Trophoblast cell (in vitro differentiated cells and primary cell): ENCODE measurements around the gene ARF3. TPM values are rescaled to one million over a fixed set of nuclear protein-coding genes. Genes with fewer than 3 reads are reported as not detected.

Experiments used
- DNase-seq, 2 donors: peaks; one replicate each; pipeline ENCODE4 v3.0.0-alpha.2; 2016
- H2AFZ ChIP-seq: 2 replicates; pipeline ENCODE4 v1.6.1; 2013; ENCODE audit warnings: low read length, moderate library complexity, mild to moderate bottlenecking; ENCODE audit not compliant: insufficient read depth, poor library complexity
- H2AK5ac ChIP-seq: 2 replicates; pipeline ENCODE4 v1.6.1; 2013; ENCODE audit warnings: mild to moderate bottlenecking, low read length
- H2BK120ac ChIP-seq: 2 replicates; pipeline ENCODE4 v1.6.1; 2013; ENCODE audit warnings: low read length, mild to moderate bottlenecking, moderate library complexity; ENCODE audit not compliant: insufficient read depth, poor library complexity
- H2BK12ac ChIP-seq: 2 replicates; pipeline ENCODE4 v1.6.1; 2013; ENCODE audit warnings: mild to moderate bottlenecking, low read length, moderate library complexity
- H2BK5ac ChIP-seq: 2 replicates; pipeline ENCODE4 v1.6.1; 2013; ENCODE audit warnings: low read length, low read depth, moderate library complexity, mild to moderate bottlenecking; ENCODE audit not compliant: poor library complexity
- H3K14ac ChIP-seq: 2 replicates; pipeline ENCODE4 v1.6.1; 2013; ENCODE audit warnings: mild to moderate bottlenecking, low read length
- H3K18ac ChIP-seq: 2 replicates; pipeline ENCODE4 v1.6.1; 2013; ENCODE audit warnings: mild to moderate bottlenecking, low read length
- H3K23ac ChIP-seq: 2 replicates; pipeline ENCODE4 v1.6.1; 2013; ENCODE audit warnings: low read length
- H3K27ac ChIP-seq: 2 replicates; pipeline ENCODE4 v1.5.1; 2013; ENCODE audit warnings: low read depth, mild to moderate bottlenecking, inconsistent platforms, low read length, moderate library complexity
- H3K27me3 ChIP-seq: 2 replicates; pipeline ENCODE4 v1.6.1; 2013; ENCODE audit warnings: inconsistent platforms, mild to moderate bottlenecking, low read length, moderate library complexity; ENCODE audit not compliant: insufficient read depth
- H3K36me3 ChIP-seq, 2 experiments: 1 replicate in 1 of 2; 2 replicates in 1 of 2; pipeline ENCODE4 v1.6.1; 2013; ENCODE audit warnings: low read length in 2 of 2, mild to moderate bottlenecking in 2 of 2, moderate library complexity in 1 of 2; ENCODE audit not compliant: insufficient read depth in 2 of 2, control insufficient read depth in 1 of 2
- H3K4ac ChIP-seq: 2 replicates; pipeline ENCODE4 v1.6.1; 2013; ENCODE audit warnings: low read depth, mild to moderate bottlenecking, low read length, moderate library complexity
- H3K4me1 ChIP-seq, 2 experiments: 1 replicate in 1 of 2; 2 replicates in 1 of 2; pipeline ENCODE4 v1.6.1; 2013; ENCODE audit warnings: low read length in 2 of 2, mild to moderate bottlenecking in 2 of 2, moderate library complexity in 1 of 2; ENCODE audit not compliant: insufficient read depth in 2 of 2, control insufficient read depth in 1 of 2
- H3K4me2 ChIP-seq: 2 replicates; pipeline ENCODE4 v1.6.1; 2013; ENCODE audit warnings: inconsistent platforms, mild to moderate bottlenecking, low read length, moderate library complexity
- H3K4me3 ChIP-seq: 2 replicates; pipeline ENCODE4 v1.5.1; 2013; ENCODE audit warnings: mild to moderate bottlenecking, low read depth, low read length, inconsistent platforms
- H3K79me1 ChIP-seq: one replicate; pipeline ENCODE4 v1.6.1; 2013; ENCODE audit warnings: low read length
- H3K79me2 ChIP-seq: 2 replicates; pipeline ENCODE4 v1.6.1; 2013; ENCODE audit warnings: low read length, mild to moderate bottlenecking; ENCODE audit not compliant: control insufficient read depth, insufficient read depth, poor library complexity
- H3K9ac ChIP-seq: 2 replicates; pipeline ENCODE4 v1.6.1; 2013; ENCODE audit warnings: mild to moderate bottlenecking, low read length
- H3K9me3 ChIP-seq: 2 replicates; pipeline ENCODE4 v1.6.1; 2013; ENCODE audit warnings: low read depth, mild to moderate bottlenecking, control low read depth, inconsistent platforms, low read length; ENCODE audit not compliant: insufficient read depth
- H4K12ac ChIP-seq: 2 replicates; pipeline ENCODE4 v1.6.1; 2013; ENCODE audit warnings: low read depth, mild to moderate bottlenecking, low read length, moderate library complexity
- H4K8ac ChIP-seq: 2 replicates; pipeline ENCODE4 v1.6.1; 2013; ENCODE audit warnings: low read depth, mild to moderate bottlenecking, low read length, moderate library complexity
- H4K91ac ChIP-seq: one replicate; pipeline ENCODE4 v1.6.1; 2013; ENCODE audit warnings: low read depth, mild to moderate bottlenecking, low read length, moderate library complexity
- WGBS: extraction: QIAGEN DNeasy Blood & Tissue Kit; methylation state at CpG from one replicate; pipeline ENCODE4 v1.1.7; 2013; ENCODE audit warnings: missing lambda C conversion rate; ENCODE audit not compliant: insufficient read length, insufficient coverage; ENCODE audit errors: extremely low coverage; 5-methylcytosine and 5-hydroxymethylcytosine counted together
- polyA plus RNA-seq: library from polyadenylated mRNA; stranded (reverse); fragments of 200-250 nt; gene quantifications from 2 replicates; pipeline ENCODE4 v1.2.3, GENCODE V29; 2013

The ARF3 gene
- polyA plus RNA-seq, result 112 and 113 TPM in 2 replicates

DNA sequence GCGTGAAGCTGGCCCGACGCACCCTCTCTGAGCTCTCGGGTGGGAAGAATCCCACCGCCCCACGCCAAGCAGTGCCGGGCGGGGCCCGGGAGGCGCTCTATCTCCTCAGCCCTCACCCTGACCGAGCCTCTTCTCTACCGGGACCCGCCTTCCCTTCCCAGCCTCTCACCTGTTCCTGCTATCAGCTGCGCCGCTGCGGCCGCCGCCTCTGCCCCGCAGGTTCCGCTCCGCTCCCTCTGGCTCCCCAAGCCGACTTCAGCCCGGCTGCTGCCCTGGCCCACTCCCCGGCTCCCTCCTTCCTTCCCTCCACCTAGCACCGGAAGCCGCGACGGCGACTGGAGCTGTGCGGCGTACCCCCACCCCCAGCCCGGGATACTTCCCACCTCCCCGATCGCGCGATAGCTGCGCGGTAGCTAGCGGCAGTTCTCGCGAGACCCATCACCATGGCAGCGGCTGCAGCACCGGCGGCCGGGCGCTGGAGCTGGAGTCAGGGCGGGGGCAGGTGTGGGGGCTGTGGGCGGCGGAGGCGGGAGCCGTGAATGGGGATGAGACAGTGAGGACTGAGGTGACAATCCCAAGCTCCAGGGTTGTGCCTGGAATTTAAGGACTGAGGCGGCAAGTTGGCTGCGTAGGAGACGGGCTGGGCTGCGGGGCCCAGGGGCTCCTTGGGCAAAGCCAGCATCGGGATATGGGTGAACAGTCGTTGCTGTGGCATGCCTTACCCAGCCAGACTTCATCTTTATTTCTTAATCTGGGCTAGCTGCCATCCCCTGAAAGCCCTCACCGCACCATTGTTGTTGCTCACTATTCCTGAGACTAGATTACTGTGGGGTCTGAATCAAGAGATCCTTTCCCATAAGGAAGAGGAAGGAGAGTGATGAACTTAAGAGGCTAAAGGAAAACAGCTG lies at the start of gene ARF3:
TSS of gene ARF3 (minus strand) at position 347 of the 908 bp plus-strand sequence. CDS start 16,392 bp downstream, outside the sequence.
- H2BK5ac ChIP-seq, result peak within 1 kb of the TSS; percentile 53
- peaks cover 14% of the 10 kb centered on the region for H3K79me2 ChIP-seq
- peak within 1 kb of the TSS; percentile 81 for H2BK120ac ChIP-seq
- peak within 1 kb of the TSS; percentile 93 for H3K4ac ChIP-seq
- H3K36me3 ChIP-seq, result peaks cover 3 to 13% of the 10 kb centered on the region in 2 experiments
- peak within 1 kb of the TSS; percentile 88 for H4K12ac ChIP-seq
- peak; percentile 94 to 96 for DNase-seq
- H2BK12ac ChIP-seq, result peak within 1 kb of the TSS; percentile 2
- no CpG with 5 or more reads among the region's 58 CpGs for WGBS
- H4K91ac ChIP-seq, result peak within 1 kb of the TSS; percentile 90
- peak within 1 kb of the TSS; percentile 76 for H3K27ac ChIP-seq
- H3K23ac ChIP-seq, result no peak within 1 kb of the TSS
- H3K9me3 ChIP-seq, result no peaks in the 10 kb centered on the region
- peak within 1 kb of the TSS; percentile 82 for H3K18ac ChIP-seq
- peak within 1 kb of the TSS; percentile 86 for H3K9ac ChIP-seq
- H2AFZ ChIP-seq, result peak within 1 kb of the TSS; percentile 92
- peaks cover 9% of the 10 kb centered on the region for H3K79me1 ChIP-seq
- H3K14ac ChIP-seq, result peak within 1 kb of the TSS; percentile 93
- H3K4me2 ChIP-seq, result peak within 1 kb of the TSS; percentile 98
- H2AK5ac ChIP-seq, result peak within 1 kb of the TSS; percentile 91
- no peaks in the 10 kb centered on the region for H3K27me3 ChIP-seq
- H4K8ac ChIP-seq, result peak within 1 kb of the TSS; percentile 93
- H3K4me3 ChIP-seq, result peak within 1 kb of the TSS; percentile 95
- peaks cover 5 to 8% of the 10 kb centered on the region in 2 experiments for H3K4me1 ChIP-seq

GRCh38 chr12:49000346-49000745 lies 43.1 kb upstream of the ARF3 start:
- H3K27ac ChIP-seq, result no peak overlapping the region
- no peaks in the 10 kb centered on the region for H3K79me2 ChIP-seq
- no peak overlapping the region for H2BK5ac ChIP-seq
- H3K27me3 ChIP-seq, result peaks cover 33% of the 10 kb centered on the region
- H3K4ac ChIP-seq, result no peak overlapping the region
- no peak overlapping the region for H4K91ac ChIP-seq
- H2AK5ac ChIP-seq, result no peak overlapping the region
- H4K12ac ChIP-seq, result no peak overlapping the region
- peak overlapping the region; percentile 54 for H3K4me3 ChIP-seq
- H2BK12ac ChIP-seq, result no peak overlapping the region
- no peak overlapping the region for H2AFZ ChIP-seq
- no peaks in the 10 kb centered on the region for H3K79me1 ChIP-seq
- no peak overlapping the region for H3K18ac ChIP-seq
- peaks cover 22 to 23% of the 10 kb centered on the region in 2 experiments for H3K4me1 ChIP-seq
- H4K8ac ChIP-seq, result no peak overlapping the region
- H3K4me2 ChIP-seq, result no peak overlapping the region
- H3K9me3 ChIP-seq, result peaks cover 3% of the 10 kb centered on the region
- no peak for DNase-seq
- H3K9ac ChIP-seq, result no peak overlapping the region
- peaks cover 21 to 34% of the 10 kb centered on the region in 2 experiments for H3K36me3 ChIP-seq
- no peak overlapping the region for H3K23ac ChIP-seq
- no CpG with 5 or more reads among the region's 2 CpGs for WGBS
- no peak overlapping the region for H3K14ac ChIP-seq
- H2BK120ac ChIP-seq, result no peak overlapping the region

DNA sequence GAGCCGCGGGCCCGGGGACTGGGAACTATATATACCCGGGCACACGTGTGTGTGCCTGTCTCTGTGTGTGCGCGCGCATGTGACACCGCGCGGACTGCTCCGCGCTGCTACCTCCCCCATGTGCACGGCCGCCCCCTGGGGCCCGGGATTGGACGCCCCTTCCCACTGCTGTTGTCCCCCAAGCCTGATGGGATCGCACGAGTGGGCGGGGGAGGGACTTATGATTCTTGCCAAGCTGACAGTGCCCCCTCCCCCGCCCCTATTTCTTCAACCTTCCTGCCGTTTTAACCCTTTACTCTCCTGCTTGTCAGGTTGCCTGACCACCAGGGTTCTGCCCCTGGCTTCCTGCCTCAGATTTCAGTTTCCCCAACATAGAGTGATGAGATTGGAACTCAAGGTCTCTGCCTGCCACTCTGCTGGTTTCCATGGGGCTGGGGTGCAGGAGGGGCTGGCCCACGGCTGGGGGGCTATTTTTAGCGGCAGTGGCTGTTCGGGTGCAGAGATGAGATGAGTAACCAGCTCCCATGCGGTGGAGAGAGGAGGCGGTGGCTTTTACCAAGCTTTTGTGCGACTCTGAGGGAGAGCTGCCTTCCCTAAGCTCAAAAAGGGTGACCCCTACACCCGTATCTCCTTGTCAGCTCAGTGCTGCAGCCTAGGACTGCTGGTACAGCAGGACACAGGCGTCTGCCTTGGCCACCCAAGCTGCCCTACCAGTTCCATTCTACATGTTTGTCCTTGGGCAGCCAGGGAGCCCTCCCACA lies 42.3 kb upstream of the ARF3 start, which contains the start of gene DDN:
TSS of gene DDN (minus strand) at position 5 of the 761 bp plus-strand sequence. CDS start 88 bp downstream, outside the sequence.
- Histone ChIP-seq H4K8ac (peak within 1 kb of the TSS; percentile 49), H3K4me1 (peaks cover 24 to 27% of the 10 kb centered on the region in 2 experiments), H3K9me3 (peaks cover 3% of the 10 kb centered on the region), H2BK120ac (no peak within 1 kb of the TSS), H3K79me2 (no peaks in the 10 kb centered on the region), H3K27me3 (peaks cover 35% of the 10 kb centered on the region), H4K12ac (no peak within 1 kb of the TSS), H2AFZ (peak within 1 kb of the TSS; percentile 61), H2AK5ac (no peak within 1 kb of the TSS), H3K36me3 (peaks cover 21 to 28% of the 10 kb centered on the region in 2 experiments), H4K91ac (no peak within 1 kb of the TSS), H3K4me2 (peak within 1 kb of the TSS; percentile 70), H3K18ac (no peak within 1 kb of the TSS), H3K79me1 (no peaks in the 10 kb centered on the region), H2BK5ac (no peak within 1 kb of the TSS), H3K4ac (no peak within 1 kb of the TSS), H3K14ac (no peak within 1 kb of the TSS), H3K27ac (no peak within 1 kb of the TSS), H3K9ac (no peak within 1 kb of the TSS), H3K4me3 (no peak within 1 kb of the TSS), H2BK12ac (no peak within 1 kb of the TSS), H3K23ac (no peak within 1 kb of the TSS)
- no CpG with 5 or more reads among the region's 30 CpGs for WGBS
- DNase-seq, result peak; percentile 36 to 56
